HEK293 (cell line): ENCODE data around the gene CNST.

Source experiments
- CTCF ChIA-PET: fragments of 350-600 bp; formaldehyde crosslinking; extraction: SDS; loops from one replicate; lab custom pipeline; 2021; ENCODE audit warnings: antibody characterized with exemption; lab: Yijun Ruan, JAX
- POLR2A ChIA-PET: fragments of 300-600 bp; formaldehyde crosslinking; extraction: SDS; loops from one replicate; lab custom pipeline; 2020; ENCODE audit warnings: antibody characterized with exemption, inconsistent platforms; lab: Yijun Ruan, JAX
- H3K27ac ChIP-seq: fragments of 200-500 bp; sonication (Bioruptor generic); 2 replicates; pipeline ENCODE4 v1.5.1; 2014; ENCODE audit warnings: low read depth, low read length, control low read depth, inconsistent platforms; ENCODE audit errors: extremely low read depth
- H3K36me3 ChIP-seq, 2 experiments: fragments of 200-500 bp in 1 of 2; sonication (Bioruptor generic) in 1 of 2; 1 replicate in 1 of 2; 2 replicates in 1 of 2; pipeline ENCODE4 v1.5.1; 2014 to 2017; ENCODE audit warnings: inconsistent platforms in 2 of 2, low read length in 2 of 2; ENCODE audit not compliant: control insufficient read depth in 2 of 2, insufficient read depth in 1 of 2
- H3K4me1 ChIP-seq: fragments of 200-500 bp; sonication (Bioruptor generic); 2 replicates; pipeline ENCODE4 v1.5.1; 2014; ENCODE audit warnings: mild to moderate bottlenecking, low read length, inconsistent platforms; ENCODE audit not compliant: control insufficient read depth, insufficient read depth
- H3K4me3 ChIP-seq: 2 replicates; pipeline ENCODE4 v1.5.1; 2011; ENCODE audit warnings: low read depth, mild to moderate bottlenecking, control low read depth, low read length, moderate library complexity
- H3K9me3 ChIP-seq: fragments of 200-500 bp; sonication (Bioruptor generic); 2 replicates; pipeline ENCODE4 v1.5.1; 2014; ENCODE audit warnings: low read depth, low read length, inconsistent platforms; ENCODE audit not compliant: control insufficient read depth, insufficient read depth
- PATZ1 ChIP-seq: fragments of 450-650 bp; formaldehyde crosslinking; IDR thresholded peaks from 2 replicates; pipeline ENCODE4 v1.5.1; 2016; ENCODE audit warnings: missing biosample characterization, missing genetic modification characterization
- PRDM1 ChIP-seq: fragments of 450-650 bp; formaldehyde crosslinking; IDR thresholded peaks from 2 replicates; pipeline ENCODE4; 2016; ENCODE audit warnings: missing biosample characterization, missing genetic modification characterization
- PRDM10 ChIP-seq: fragments of 450-650 bp; formaldehyde crosslinking; IDR thresholded peaks from 2 replicates; pipeline ENCODE4 v1.5.1; 2016; ENCODE audit warnings: missing biosample characterization, missing genetic modification characterization
- REPIN1 ChIP-seq: fragments of 450-650 bp; formaldehyde crosslinking; IDR thresholded peaks from 2 replicates; pipeline ENCODE4 v1.5.1; 2017; ENCODE audit warnings: missing biosample characterization, missing genetic modification characterization, low read depth
- ZBTB11 ChIP-seq: fragments of 450-650 bp; formaldehyde crosslinking; conservative IDR thresholded peaks from 2 replicates; pipeline ENCODE4 v1.5.1; 2016; ENCODE audit warnings: low read depth, missing biosample characterization, missing genetic modification characterization
- ZBTB17 ChIP-seq: fragments of 450-650 bp; formaldehyde crosslinking; IDR thresholded peaks from 2 replicates; pipeline ENCODE4 v1.5.1; 2016; ENCODE audit warnings: missing biosample characterization, missing genetic modification characterization
- ZNF10 ChIP-seq: fragments of 450-650 bp; formaldehyde crosslinking; IDR thresholded peaks from 2 replicates; pipeline ENCODE4 v1.5.1; 2017; ENCODE audit warnings: missing biosample characterization, missing genetic modification characterization
- ZNF148 ChIP-seq: fragments of 450-650 bp; formaldehyde crosslinking; IDR thresholded peaks from 2 replicates; pipeline ENCODE4 v1.5.0; 2017; ENCODE audit warnings: missing biosample characterization, missing genetic modification characterization, borderline replicate concordance
- ZNF157 ChIP-seq: fragments of 450-650 bp; formaldehyde crosslinking; IDR thresholded peaks from 2 replicates; pipeline ENCODE4 v1.5.1; 2016; ENCODE audit warnings: missing biosample characterization, missing genetic modification characterization
- ZNF19 ChIP-seq: fragments of 450-650 bp; formaldehyde crosslinking; IDR thresholded peaks from 2 replicates; pipeline ENCODE4; 2016; ENCODE audit warnings: missing biosample characterization, missing genetic modification characterization, low read depth
- ZNF302 ChIP-seq: fragments of 450-650 bp; formaldehyde crosslinking; IDR thresholded peaks from 2 replicates; pipeline ENCODE4 v1.5.1; 2016; ENCODE audit warnings: missing biosample characterization, missing genetic modification characterization, low read depth
- ZNF426 ChIP-seq: fragments of 450-650 bp; formaldehyde crosslinking; IDR thresholded peaks from 2 replicates; pipeline ENCODE4 v1.5.1; 2017; ENCODE audit warnings: missing biosample characterization, missing genetic modification characterization, mild to moderate bottlenecking, inconsistent platforms, moderate library complexity
- ZNF654 ChIP-seq: fragments of 450-650 bp; formaldehyde crosslinking; IDR thresholded peaks from 2 replicates; pipeline ENCODE4 v1.5.1; 2016; ENCODE audit warnings: low read depth, missing biosample characterization, missing genetic modification characterization
- ZNF76 ChIP-seq: fragments of 450-650 bp; formaldehyde crosslinking; IDR thresholded peaks from 2 replicates; pipeline ENCODE4; 2016; ENCODE audit warnings: low read depth, missing biosample characterization, missing genetic modification characterization, borderline replicate concordance
- ZNF768 ChIP-seq: fragments of 450-650 bp; formaldehyde crosslinking; IDR thresholded peaks from 2 replicates; pipeline ENCODE4 v1.5.1; 2018; ENCODE audit warnings: missing biosample characterization, mild to moderate bottlenecking, missing genetic modification characterization
- ZNF830 ChIP-seq: fragments of 450-650 bp; IDR thresholded peaks from 2 replicates; pipeline ENCODE4 v1.5.0; 2018; ENCODE audit warnings: missing biosample characterization, missing genetic modification characterization, low read depth, mild to moderate bottlenecking, moderate library complexity
- TF ChIP-seq, protein P1 (sequence below): fragments of 450-650 bp; formaldehyde crosslinking; IDR thresholded peaks from 2 replicates; pipeline ENCODE4 v1.5.1; 2016; ENCODE audit warnings: missing biosample characterization, missing genetic modification characterization

The CNST gene

GRCh38 chr1:246689409-246690008, 123.3 kb downstream of the CNST start:
- Histone ChIP-seq H3K27ac (no peak overlapping the region), H3K4me3 (no peak overlapping the region; the same call in 1 of the 2 replicates), H3K9me3 (no peaks in the 10 kb centered on the region), H3K4me1 (no peaks in the 10 kb centered on the region), H3K36me3 (no peaks in the 10 kb centered on the region)
- ChIA-PET POLR2A (interaction anchor here (0.9 kb wide), 1 partner anchor 122 kb away, joined by 3 read pairs; no protein-coding TSS in a partner anchor), CTCF (interaction anchor here (0.6 to 1.7 kb wide), 8 partner anchors 8 to 98 kb away, joined by 3 to 11 read pairs (median 3); no protein-coding TSS in a partner anchor)
- TF ChIP-seq ZBTB17 (0 out of 2 replicates have a peak, but pooled peaks have one; percentile 10), ZNF654 (peak; percentile 40; the same call in 1 of the 2 replicates), ZNF10 (tag by site-specific recombination) (no peak), ZNF768 (tag by site-specific recombination) (no peak), ZNF830 (tag by site-specific recombination) (no peak), PRDM1 (tag by site-specific recombination) (no peak), ZNF302 (tag by site-specific recombination) (no peak), ZBTB11 (tag by site-specific recombination) (no peak), ZNF76 (tag by site-specific recombination) (no peak), PRDM10 (tag by site-specific recombination) (peak; percentile 72), ZNF148 (tag by site-specific recombination) (no peak), ZNF19 (tag by site-specific recombination) (no peak), ZNF426 (tag by site-specific recombination) (no peak), PATZ1 (tag by site-specific recombination) (0 out of 2 replicates have a peak, but pooled peaks have one; percentile 20), REPIN1 (tag by site-specific recombination) (no peak), ZNF157 (no peak)
- TF ChIP-seq, protein P1, sequence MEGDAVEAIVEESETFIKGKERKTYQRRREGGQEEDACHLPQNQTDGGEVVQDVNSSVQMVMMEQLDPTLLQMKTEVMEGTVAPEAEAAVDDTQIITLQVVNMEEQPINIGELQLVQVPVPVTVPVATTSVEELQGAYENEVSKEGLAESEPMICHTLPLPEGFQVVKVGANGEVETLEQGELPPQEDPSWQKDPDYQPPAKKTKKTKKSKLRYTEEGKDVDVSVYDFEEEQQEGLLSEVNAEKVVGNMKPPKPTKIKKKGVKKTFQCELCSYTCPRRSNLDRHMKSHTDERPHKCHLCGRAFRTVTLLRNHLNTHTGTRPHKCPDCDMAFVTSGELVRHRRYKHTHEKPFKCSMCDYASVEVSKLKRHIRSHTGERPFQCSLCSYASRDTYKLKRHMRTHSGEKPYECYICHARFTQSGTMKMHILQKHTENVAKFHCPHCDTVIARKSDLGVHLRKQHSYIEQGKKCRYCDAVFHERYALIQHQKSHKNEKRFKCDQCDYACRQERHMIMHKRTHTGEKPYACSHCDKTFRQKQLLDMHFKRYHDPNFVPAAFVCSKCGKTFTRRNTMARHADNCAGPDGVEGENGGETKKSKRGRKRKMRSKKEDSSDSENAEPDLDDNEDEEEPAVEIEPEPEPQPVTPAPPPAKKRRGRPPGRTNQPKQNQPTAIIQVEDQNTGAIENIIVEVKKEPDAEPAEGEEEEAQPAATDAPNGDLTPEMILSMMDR: 0 out of 2 replicates have a peak, but pooled peaks have one; percentile 24
